GM23248 (cell line): ENCODE results near the gene EGF. TPM values are rescaled to one million over a fixed set of nuclear protein-coding genes. Genes with fewer than 3 reads are reported as not detected.
"Not testable (repeated sequence)": the region's sequence is repeated elsewhere in the genome, so short reads cannot be mapped to it uniquely, and the experiment has no call there.

Source experiments
- DNase-seq: peaks from one replicate; pipeline ENCODE4 v3.0.0-alpha.2; 2015
- H2AFZ ChIP-seq: fragments of 200-600 bp; sonication (generic); 2 replicates; pipeline ENCODE4 v1.6.1; 2016; ENCODE audit warnings: antibody characterized with exemption
- H3F3A ChIP-seq: fragments of 200-600 bp; sonication (generic); 2 replicates; pipeline ENCODE4 v1.6.1; 2016; ENCODE audit warnings: mild to moderate bottlenecking, antibody characterized with exemption, mixed run types; ENCODE audit not compliant: insufficient read depth
- H3K27ac ChIP-seq: fragments of 200-600 bp; sonication (generic); 2 replicates; pipeline ENCODE4 v1.5.1; 2016; ENCODE audit warnings: mild to moderate bottlenecking
- H3K27me3 ChIP-seq: fragments of 200-600 bp; sonication (generic); replicated peaks from 2 replicates; pipeline ENCODE4 v1.6.1; 2016; ENCODE audit warnings: mild to moderate bottlenecking; ENCODE audit not compliant: insufficient read depth
- H3K36me3 ChIP-seq: fragments of 200-600 bp; sonication (generic); 2 replicates; pipeline ENCODE4 v1.6.1; 2016; ENCODE audit warnings: low read depth, mild to moderate bottlenecking
- H3K4me1 ChIP-seq: fragments of 200-600 bp; sonication (generic); 2 replicates; pipeline ENCODE4 v1.6.1; 2016; ENCODE audit warnings: mild to moderate bottlenecking; ENCODE audit not compliant: insufficient read depth
- H3K4me2 ChIP-seq: fragments of 200-600 bp; sonication (generic); one replicate; pipeline ENCODE4 v1.6.1; 2016; ENCODE audit warnings: mild to moderate bottlenecking; ENCODE audit not compliant: unreplicated experiment
- H3K4me3 ChIP-seq: fragments of 200-600 bp; sonication (generic); 2 replicates; pipeline ENCODE4 v1.5.1; 2016; ENCODE audit warnings: mild to moderate bottlenecking
- H3K79me2 ChIP-seq: fragments of 200-600 bp; sonication (generic); 2 replicates; pipeline ENCODE4 v1.6.1; 2016; ENCODE audit warnings: mild to moderate bottlenecking; ENCODE audit not compliant: insufficient read depth
- H3K9ac ChIP-seq: fragments of 200-600 bp; sonication (generic); 2 replicates; pipeline ENCODE4 v1.6.1; 2016; ENCODE audit warnings: mild to moderate bottlenecking
- H3K9me2 ChIP-seq: fragments of 200-600 bp; sonication (generic); 2 replicates; pipeline ENCODE4 v1.6.1; 2016; ENCODE audit warnings: mixed run types, mild to moderate bottlenecking, moderate library complexity; ENCODE audit not compliant: insufficient read depth
- H3K9me3 ChIP-seq: fragments of 200-600 bp; sonication (generic); one replicate; pipeline ENCODE4 v1.6.1; 2017; ENCODE audit warnings: low read depth
- H4K20me1 ChIP-seq: fragments of 200-600 bp; sonication (generic); 2 replicates; pipeline ENCODE4 v1.6.0; 2016; ENCODE audit not compliant: insufficient read depth
- EZH2 ChIP-seq: fragments of 200-600 bp; sonication (generic); IDR thresholded peaks from 2 replicates; pipeline ENCODE4 v1.6.1; 2018; ENCODE audit warnings: antibody characterized with exemption, mild to moderate bottlenecking; ENCODE audit not compliant: insufficient read depth, poor library complexity, severe bottlenecking
- EZH2phosphoT487 ChIP-seq: fragments of 200-600 bp; sonication (generic); IDR thresholded peaks from 2 replicates; pipeline ENCODE4 v1.6.1; 2018; ENCODE audit warnings: antibody characterized with exemption, moderate library complexity, mild to moderate bottlenecking, low read depth; ENCODE audit not compliant: insufficient read depth
- WGBS, 2 experiments: methylation state at CpG; one replicate each; pipeline ENCODE4 v1.1.6; 2015 to 2017; ENCODE audit warnings: low lambda C conversion rate in 2 of 2, low coverage in 1 of 2; ENCODE audit errors: missing lambda C conversion rate in 2 of 2; 5-methylcytosine and 5-hydroxymethylcytosine counted together
- in situ Hi-C: fragments of 300-500 bp; cut with MboI; formaldehyde crosslinking; loops from 2 replicates; pipeline ENCODE4 v1.15.0; 2020
- polyA plus RNA-seq: library from polyadenylated mRNA; unstranded; fragments of >200 nt; fragmentation: Nextera tagmentation; extraction: Ambion mirVana; gene quantifications from 2 replicates; pipeline ENCODE4 v1.2.1, GENCODE V29; 2016
- total RNA-seq: library from RNA; depleted of rRNA; stranded (reverse); fragments of >200 nt; shearing (Covaris generic); gene quantifications from 2 replicates; pipeline ENCODE4 v1.2.3, GENCODE V29; 2014

EGF gene
- total and polyA plus RNA-seq, 2 experiments from 2014 or later, result 0.43 TPM; not detected in 1

GRCh38 chr4:109945056-109945455 lies 32.4 kb downstream of the EGF start:
- peak; percentile 34 for DNase-seq
- no peaks in the 10 kb centered on the region for H3K9me2 ChIP-seq
- TF ChIP-seq EZH2 (no peak), EZH2phosphoT487 (no peak)
- no peak overlapping the region for H2AFZ ChIP-seq
- 0 out of 2 replicates have a peak, but pooled peaks cover 4% of the 10 kb centered on the region for H3K27me3 ChIP-seq
- H3K9me3 ChIP-seq, result no peaks in the 10 kb centered on the region
- H3K79me2 ChIP-seq, result no peaks in the 10 kb centered on the region
- no peak overlapping the region for H3K9ac ChIP-seq
- no peak overlapping the region for H3K4me3 ChIP-seq
- no peaks in the 10 kb centered on the region for H3K4me1 ChIP-seq
- no peak overlapping the region for H3K27ac ChIP-seq
- WGBS, 2 experiments, result 78 to 81% methylated on average over 4 of the region's 4 CpGs
- H3K36me3 ChIP-seq, result no peaks in the 10 kb centered on the region
- no peaks in the 10 kb centered on the region for H4K20me1 ChIP-seq
- in situ Hi-C loops, result no loop called here
- no peaks in the 10 kb centered on the region for H3F3A ChIP-seq
- no peak overlapping the region for H3K4me2 ChIP-seq

- no peak overlapping the region for H3K27ac ChIP-seq
- H3K4me1 ChIP-seq, result no peaks in the 10 kb centered on the region
- H3K4me3 ChIP-seq, result no peak overlapping the region
- H3K9me2 ChIP-seq, result no peaks in the 10 kb centered on the region
- in situ Hi-C loops, result no loop called here
- H3K27me3 ChIP-seq, result no peaks in the 10 kb centered on the region
- no peak overlapping the region for H3K4me2 ChIP-seq
- DNase-seq, result no peak
- H3K9ac ChIP-seq, result no peak overlapping the region
- no peaks in the 10 kb centered on the region for H3K79me2 ChIP-seq
- TF ChIP-seq EZH2 (no peak), EZH2phosphoT487 (no peak)
- no peaks in the 10 kb centered on the region for H4K20me1 ChIP-seq
- H3K36me3 ChIP-seq, result no peaks in the 10 kb centered on the region
- H2AFZ ChIP-seq, result no peak overlapping the region
- WGBS, 2 experiments, result 35 to 44% methylated on average over 1 of the region's 1 CpG
- no peaks in the 10 kb centered on the region for H3F3A ChIP-seq
- no peaks in the 10 kb centered on the region for H3K9me3 ChIP-seq
These were observed 33.4 kb downstream of the EGF start for GRCh38 chr4:109946120-109946519.

GRCh38 chr4:109947457-109947856 lies 34.8 kb downstream of the EGF start:
- Histone ChIP-seq H3K4me3 (no peak overlapping the region), H3K9ac (no peak overlapping the region), H3F3A (no peaks in the 10 kb centered on the region), H2AFZ (no peak overlapping the region), H3K9me2 (no peaks in the 10 kb centered on the region), H4K20me1 (no peaks in the 10 kb centered on the region), H3K4me2 (no peak overlapping the region), H3K36me3 (no peaks in the 10 kb centered on the region), H3K27ac (no peak overlapping the region), H3K27me3 (no peaks in the 10 kb centered on the region), H3K9me3 (no peaks in the 10 kb centered on the region), H3K4me1 (no peaks in the 10 kb centered on the region), H3K79me2 (no peaks in the 10 kb centered on the region)
- WGBS, 2 experiments, result 86 to 91% methylated on average over 1 of the region's 1 CpG
- in situ Hi-C loops, result no loop called here
- DNase-seq, result peak; percentile 40
- TF ChIP-seq EZH2phosphoT487 (no peak), EZH2 (no peak)

- Histone ChIP-seq H3F3A (no peaks in the 10 kb centered on the region), H3K79me2 (no peaks in the 10 kb centered on the region), H3K27me3 (no peaks in the 10 kb centered on the region), H3K4me1 (no peaks in the 10 kb centered on the region), H3K9me2 (no peaks in the 10 kb centered on the region), H3K27ac (no peak overlapping the region), H2AFZ (no peak overlapping the region), H3K9me3 (no peaks in the 10 kb centered on the region), H3K9ac (no peak overlapping the region), H3K4me3 (no peak overlapping the region), H4K20me1 (no peaks in the 10 kb centered on the region), H3K4me2 (no peak overlapping the region), H3K36me3 (no peaks in the 10 kb centered on the region)
- TF ChIP-seq EZH2phosphoT487 (no peak), EZH2 (no peak)
- in situ Hi-C loops, result no loop called here
- 58 to 76% methylated on average over 1 of the region's 1 CpG for WGBS, 2 experiments
- peak; percentile 12 for DNase-seq
These were observed 35.2 kb downstream of the EGF start for GRCh38 chr4:109947918-109948317.

GRCh38 chr4:109949099-109949718 lies 36.5 kb downstream of the EGF start:
- H3K9ac ChIP-seq, result not testable (repeated sequence)

More at GRCh38 chr4:109949099-109949718, 36.5 kb downstream of the EGF start:
- H3K9me3 ChIP-seq, H3K4me1 ChIP-seq, H3F3A ChIP-seq, H3K4me3 ChIP-seq, H3K27me3 ChIP-seq, H3K9me2 ChIP-seq, H3K79me2 ChIP-seq, H3K36me3 ChIP-seq, H3K27ac ChIP-seq, H2AFZ ChIP-seq, DNase-seq, in situ Hi-C loops, H4K20me1 ChIP-seq, H3K4me2 ChIP-seq: not testable (repeated sequence)
- 76 to 78% methylated on average over 9 of the region's 9 CpGs for WGBS, 2 experiments
